GM12864 (cell line): ENCODE measurements around the gene ZFAND2A.
A peak's percentile ranks its signal among the peaks of the same experiment; 100 is the strongest.
"Not testable (repeated sequence)": the region's sequence is repeated elsewhere in the genome, so short reads cannot be mapped to it uniquely, and the experiment has no call there.

Experiments used
- DNase-seq: peaks from one replicate; pipeline ENCODE4 v3.0.0-alpha.2; 2011; ENCODE audit warnings: low read depth
- H3K4me3 ChIP-seq: 2 replicates; pipeline ENCODE4 v1.5.1; 2011; ENCODE audit warnings: mild to moderate bottlenecking, low read depth, low read length, control low read depth
- TF ChIP-seq, protein P1 (sequence below): IDR thresholded peaks from 2 replicates; pipeline ENCODE4 v1.5.1; 2011; ENCODE audit warnings: low read depth, mild to moderate bottlenecking, moderate library complexity, low read length, control low read depth, inconsistent platforms; ENCODE audit errors: missing control alignments

ZFAND2A gene

DNA sequence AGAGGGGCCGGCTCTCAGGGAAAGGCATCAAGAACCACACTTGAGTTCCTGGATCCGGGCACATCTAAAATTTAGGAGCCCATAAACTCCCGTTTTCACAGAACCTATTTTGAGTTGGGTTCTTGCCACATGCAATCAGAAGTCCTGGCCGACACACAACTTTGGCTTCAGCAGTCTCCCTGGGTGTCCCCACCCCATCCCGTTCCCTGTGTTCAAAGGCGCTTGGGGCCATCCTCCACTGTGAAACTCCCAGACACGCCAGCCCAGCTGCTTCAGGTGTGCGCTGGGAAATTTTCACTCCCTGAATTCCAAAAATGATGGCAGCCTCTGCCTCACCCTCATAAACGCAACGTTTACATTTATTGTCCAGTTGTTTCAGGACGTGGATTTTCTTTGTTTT, 8.4 kb upstream of the ZFAND2A start:
- DNase-seq = no peak
- TF ChIP-seq, protein P1, sequence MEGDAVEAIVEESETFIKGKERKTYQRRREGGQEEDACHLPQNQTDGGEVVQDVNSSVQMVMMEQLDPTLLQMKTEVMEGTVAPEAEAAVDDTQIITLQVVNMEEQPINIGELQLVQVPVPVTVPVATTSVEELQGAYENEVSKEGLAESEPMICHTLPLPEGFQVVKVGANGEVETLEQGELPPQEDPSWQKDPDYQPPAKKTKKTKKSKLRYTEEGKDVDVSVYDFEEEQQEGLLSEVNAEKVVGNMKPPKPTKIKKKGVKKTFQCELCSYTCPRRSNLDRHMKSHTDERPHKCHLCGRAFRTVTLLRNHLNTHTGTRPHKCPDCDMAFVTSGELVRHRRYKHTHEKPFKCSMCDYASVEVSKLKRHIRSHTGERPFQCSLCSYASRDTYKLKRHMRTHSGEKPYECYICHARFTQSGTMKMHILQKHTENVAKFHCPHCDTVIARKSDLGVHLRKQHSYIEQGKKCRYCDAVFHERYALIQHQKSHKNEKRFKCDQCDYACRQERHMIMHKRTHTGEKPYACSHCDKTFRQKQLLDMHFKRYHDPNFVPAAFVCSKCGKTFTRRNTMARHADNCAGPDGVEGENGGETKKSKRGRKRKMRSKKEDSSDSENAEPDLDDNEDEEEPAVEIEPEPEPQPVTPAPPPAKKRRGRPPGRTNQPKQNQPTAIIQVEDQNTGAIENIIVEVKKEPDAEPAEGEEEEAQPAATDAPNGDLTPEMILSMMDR = no peak
- H3K4me3 ChIP-seq = no peak overlapping the region

DNA sequence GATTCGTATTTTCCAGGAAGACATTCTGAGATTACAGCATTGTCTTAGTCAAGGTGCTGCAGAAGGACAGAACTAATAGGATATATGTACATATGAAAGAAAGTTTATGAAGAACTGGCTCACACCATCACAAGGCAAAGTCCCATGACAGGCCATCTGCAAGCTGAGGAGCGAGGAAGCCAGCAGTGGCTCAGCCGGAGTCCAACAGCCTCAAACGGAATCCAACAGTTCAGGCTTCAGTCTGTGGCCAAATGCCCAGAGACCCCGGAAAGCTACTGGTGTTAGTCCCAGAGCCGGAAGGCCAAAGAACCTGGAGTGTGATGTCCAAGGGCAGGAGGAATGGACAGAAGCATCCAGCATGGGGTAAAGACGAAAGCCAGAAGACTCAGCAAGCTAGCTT, 4.4 kb upstream of the ZFAND2A start:
- no peak overlapping the region for H3K4me3 ChIP-seq
- TF ChIP-seq, protein P1 = no peak
- DNase-seq = no peak

DNA sequence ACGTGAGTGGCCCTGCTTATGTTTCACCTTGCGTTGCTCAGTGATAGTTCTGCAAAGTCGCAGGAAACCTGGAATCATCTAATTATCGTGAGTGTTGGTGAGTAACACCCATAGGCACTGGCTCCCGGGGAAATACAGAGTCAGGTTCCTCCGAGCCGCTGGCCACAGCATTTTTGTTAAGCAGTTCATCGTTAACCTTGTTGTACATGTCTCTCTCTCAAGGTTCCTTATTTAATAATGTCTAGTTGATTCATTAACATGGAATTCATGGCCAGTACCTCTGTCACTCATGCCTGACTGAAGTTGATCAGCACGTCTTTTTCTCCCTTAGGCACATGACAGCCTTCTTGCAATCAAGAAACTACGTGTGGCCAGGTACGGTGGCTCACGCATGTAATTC, 3.1 kb upstream of the ZFAND2A start:
- TF ChIP-seq, protein P1 = no peak
- DNase-seq = no peak
- no peak overlapping the region for H3K4me3 ChIP-seq

DNA sequence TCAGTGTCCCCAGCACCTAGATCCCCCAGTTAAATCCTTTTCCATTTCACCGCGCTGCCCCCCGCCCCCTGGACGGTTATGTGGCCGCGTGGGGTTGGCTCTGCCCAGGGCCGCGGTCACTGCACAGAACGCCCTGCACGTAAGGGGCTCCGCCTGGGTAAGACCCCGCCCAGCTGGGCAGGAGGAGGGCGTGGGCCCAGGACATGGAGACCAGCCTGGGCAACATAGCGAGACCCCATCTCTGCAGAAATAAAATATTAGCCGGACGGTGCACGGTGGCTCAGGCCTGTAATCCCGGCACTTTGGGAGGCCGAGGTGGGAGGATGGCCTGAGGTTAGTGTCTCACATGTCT, 650 bp upstream of the ZFAND2A start:
- DNase-seq = no peak
- H3K4me3 ChIP-seq = peak overlapping the region; percentile 100
- TF ChIP-seq, protein P1 = no peak

DNA sequence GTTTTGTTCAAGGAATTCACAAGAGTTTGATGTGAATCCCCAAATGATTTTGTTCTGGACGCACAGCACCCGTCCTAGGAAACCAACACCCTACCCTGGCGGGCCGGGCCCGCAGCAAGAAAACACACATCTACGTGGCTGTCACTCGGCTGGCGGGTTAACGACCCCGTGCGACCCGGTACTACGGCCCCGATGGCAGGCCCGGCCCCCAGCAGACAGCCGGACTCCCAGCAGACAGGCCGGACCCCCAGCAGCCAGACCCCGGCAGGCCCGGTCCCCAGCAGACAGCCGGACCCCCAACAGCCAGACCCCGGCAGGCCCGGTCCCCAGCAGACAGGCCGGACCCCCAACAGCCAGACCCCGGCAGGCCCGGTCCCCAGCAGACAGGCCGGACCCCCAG, 765 bp downstream of the ZFAND2A start:
- DNase-seq = not testable (repeated sequence)
- H3K4me3 ChIP-seq = peak overlapping the region; percentile 100

DNA sequence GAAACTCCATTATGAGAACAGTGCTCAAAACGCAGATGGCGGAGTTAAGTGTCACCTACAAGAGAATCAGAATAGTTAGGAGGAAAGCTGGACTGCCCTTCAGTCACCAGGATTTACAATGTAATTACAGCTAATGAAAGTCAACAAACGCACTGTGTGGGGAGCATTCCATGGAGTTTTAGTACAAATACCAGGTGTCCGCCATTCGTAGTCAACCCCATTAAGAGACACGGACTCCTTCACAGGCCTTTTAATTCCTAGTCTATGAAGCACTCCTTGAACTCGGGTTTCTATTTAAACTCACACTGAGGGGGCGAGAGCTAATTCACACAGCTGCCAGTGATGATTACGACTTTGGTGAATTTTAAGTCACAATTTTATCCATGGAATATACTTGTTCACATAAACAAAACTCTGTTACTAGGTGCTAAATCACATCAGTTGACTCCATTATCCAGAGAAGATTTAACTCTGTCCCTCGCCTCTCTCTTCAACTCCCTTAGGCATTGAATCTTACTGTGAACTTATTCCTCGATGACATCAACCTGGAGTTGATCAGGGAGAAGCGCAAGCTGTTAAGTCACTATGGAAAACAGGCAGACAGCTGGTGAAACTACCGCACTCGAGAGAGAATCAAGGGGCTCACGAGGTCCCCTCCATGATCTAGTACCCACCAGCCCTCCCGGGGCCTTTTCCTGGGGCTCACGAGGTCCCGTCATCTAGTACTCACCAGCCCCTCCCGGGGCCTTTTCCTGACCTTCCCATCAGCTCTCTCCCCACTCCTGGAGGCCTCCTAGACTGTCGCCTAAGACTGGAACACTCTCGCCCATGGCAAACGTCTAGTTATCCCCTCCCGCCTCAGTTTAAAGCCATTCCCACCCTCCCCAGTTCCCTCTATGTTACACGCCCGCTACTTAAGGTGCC, 1.5 kb downstream of the ZFAND2A start:
- no peak for DNase-seq
- H3K4me3 ChIP-seq = peak overlapping the region; percentile 100
- TF ChIP-seq, protein P1 = no peak

DNA sequence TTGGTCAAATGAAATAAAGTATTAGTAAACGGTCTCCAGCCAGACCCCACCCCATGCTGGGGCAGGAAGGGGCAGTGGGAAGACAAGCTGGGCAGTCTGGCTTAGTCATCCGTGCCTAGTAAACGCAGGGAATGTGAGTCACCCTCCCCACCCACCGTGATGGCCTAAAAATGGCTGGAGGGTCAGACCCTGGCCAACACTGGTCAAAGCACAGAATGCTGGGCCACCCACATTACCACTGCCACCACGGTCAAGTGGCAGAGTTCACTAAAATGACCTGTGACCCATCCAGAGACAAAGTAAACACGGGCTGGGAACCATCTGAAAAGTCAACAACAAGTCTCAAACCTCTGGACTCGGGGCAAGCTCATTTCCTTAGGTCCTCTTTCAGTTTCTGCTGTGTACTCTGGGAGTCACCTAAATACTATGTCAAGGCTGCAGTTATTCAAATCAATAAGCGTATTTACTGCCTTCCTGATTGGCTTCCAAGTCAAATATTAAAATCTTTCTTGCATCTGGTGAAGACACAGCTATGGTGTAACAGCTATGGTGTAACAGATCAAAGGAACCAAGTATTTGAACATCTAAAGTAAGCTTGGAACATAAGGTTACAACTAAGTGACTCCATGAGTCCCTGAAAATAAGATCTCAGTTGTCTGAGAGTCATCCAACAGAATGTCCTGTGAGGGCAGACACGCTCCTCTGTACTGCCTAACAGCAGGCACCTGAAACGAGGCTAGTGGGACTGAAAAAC, 3.0 kb downstream of the ZFAND2A start:
- H3K4me3 ChIP-seq = no peak overlapping the region
- no peak for DNase-seq
- TF ChIP-seq, protein P1 = no peak

DNA sequence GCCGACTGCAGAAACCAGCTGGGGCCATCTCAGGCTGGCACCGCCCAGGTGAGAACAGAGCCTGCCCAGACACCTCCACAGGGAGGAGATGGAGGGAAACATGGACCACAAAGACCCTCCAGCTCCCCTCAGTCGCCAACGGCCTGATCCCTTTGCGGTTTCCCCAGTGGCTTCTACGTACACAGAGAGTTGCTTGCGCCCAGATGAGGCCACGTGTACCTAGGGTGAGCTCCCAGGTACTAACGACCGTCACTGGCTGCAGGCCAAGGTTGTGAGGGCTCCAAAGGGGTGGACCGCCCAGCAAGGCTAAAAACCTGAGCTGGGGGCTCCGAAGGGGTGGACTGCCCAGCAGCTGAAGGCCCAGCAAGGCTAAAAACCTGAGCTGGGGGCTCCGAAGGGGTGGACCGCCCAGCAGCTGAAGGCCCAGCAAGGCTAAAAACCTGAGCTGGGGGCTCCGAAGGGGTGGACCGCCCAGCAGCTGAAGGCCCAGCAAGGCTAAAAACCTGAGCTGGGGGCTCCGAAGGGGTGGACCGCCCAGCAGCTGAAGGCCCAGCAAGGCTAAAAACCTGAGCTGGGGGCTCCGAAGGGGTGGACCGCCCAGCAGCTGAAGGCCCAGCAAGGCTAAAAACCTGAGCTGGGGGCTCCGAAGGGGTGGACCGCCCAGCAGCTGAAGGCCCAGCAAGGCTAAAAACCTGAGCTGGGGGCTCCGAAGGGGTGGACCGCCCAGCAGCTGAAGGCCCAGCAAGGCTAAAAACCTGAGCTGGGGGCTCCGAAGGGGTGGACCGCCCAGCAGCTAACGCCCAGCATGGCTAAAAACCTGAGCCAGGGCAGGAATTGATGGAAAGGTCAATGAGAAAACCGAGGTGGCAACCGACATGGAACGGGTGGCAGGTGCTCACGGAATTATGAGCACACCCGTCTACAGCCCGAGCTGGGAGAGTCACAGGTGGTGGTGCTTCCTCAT, 3.9 kb downstream of the ZFAND2A start:
- H3K4me3 ChIP-seq, DNase-seq: not testable (repeated sequence)
